NOMO-1 treated with DMSO at 0.1 percent for 48 hours (cell line): Measurements from ENCODE around the gene SERHL2.
A peak's percentile ranks its signal among the peaks of the same experiment; 100 is the strongest.
"Not testable (repeated sequence)": the region's sequence is repeated elsewhere in the genome, so short reads cannot be mapped to it uniquely, and the experiment has no call there.

Experiments
- DNase-seq: peaks from one replicate; lab custom pipeline; 2025; ENCODE audit not compliant: unreplicated experiment; lab: John Stamatoyannopoulos, UW

SERHL2 gene, protein sequence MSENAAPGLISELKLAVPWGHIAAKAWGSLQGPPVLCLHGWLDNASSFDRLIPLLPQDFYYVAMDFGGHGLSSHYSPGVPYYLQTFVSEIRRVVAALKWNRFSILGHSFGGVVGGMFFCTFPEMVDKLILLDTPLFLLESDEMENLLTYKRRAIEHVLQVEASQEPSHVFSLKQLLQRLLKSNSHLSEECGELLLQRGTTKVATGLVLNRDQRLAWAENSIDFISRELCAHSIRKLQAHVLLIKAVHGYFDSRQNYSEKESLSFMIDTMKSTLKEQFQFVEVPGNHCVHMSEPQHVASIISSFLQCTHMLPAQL

DNA sequence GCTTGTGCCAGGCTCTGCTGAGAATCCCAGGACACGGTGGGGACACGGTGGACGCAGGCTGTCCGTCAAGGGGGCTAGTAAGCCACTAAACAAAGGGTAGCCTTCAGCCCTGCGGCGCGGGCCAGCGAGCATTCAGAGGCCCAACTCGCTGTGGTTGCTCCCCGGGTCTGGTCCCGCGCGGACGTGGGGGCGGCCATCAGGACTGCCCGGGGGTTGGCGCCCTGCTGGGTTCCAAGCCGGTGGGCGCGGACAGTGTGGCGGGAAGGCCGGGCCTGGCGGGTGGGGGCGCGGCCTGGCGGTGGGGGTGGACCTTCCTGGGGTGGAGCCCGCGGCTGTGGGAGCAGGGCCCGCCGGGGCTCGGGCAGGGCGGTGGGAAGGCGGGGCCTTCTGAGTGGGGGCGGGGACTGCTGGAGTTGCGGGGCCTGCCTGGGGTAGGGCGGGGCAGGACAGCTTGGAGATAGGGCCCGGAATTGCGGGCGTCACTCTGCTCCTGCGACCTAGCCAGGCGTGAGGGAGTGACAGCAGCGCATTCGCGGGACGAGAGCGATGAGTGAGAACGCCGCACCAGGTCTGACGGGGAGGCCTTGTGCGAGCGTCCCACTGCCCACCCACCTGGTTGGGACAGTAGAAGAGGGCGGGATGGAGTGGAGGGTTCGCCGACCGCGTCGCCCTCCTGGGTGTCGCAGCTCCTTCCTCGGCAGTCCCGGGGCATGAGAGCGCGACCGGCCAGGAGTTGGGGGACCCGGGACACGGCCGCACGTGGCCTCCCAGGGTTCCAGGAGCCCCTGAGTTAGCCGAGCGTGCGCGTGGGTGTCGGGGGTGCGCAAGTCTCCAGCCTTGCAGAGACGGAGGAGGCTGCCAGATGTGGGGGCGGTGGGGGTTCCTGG, at the start of gene SERHL2:
SERHL2 (plus strand) TSS at position 482 of the 887 bp plus-strand sequence; CDS start at position 547, 65 bp downstream.
- peak; percentile 73 for DNase-seq

DNA sequence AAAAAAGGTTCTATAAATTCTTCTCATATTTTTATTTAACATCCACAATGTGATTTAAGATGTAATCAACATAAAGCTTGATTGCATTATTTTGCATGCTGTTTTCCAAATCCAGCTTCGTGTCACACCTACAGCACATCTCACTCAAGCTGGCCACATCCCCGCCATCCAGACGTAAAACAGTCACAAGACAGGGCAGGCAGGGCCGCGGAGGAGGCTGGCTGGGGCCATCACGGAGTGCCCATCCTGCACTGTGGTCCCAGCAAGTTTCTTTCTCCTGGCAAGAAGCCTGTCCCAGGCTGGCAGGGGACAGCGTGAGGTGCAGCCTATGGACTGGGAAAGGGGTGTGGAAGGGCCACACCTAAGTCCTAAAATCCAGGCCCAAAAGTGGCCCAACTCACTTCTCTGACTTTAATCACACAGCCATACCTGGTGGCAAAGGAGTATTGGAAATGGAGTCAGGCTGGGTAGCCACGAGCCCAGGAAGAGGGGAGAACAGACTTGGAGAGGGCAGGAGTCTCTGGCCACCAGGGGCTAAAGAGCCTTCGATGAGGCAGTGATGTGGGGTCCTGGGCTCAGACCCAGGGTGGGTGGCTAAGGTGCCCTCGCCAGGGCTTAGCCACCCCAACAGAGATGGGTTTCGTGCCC, 45.3 kb upstream of the SERHL2 start:
- DNase-seq, result not testable (repeated sequence)

- not testable (repeated sequence) for DNase-seq
Measured at GRCh38 chr22:42508975-42509364, 44.8 kb upstream of the SERHL2 start.

- DNase-seq, result no peak
Measured at GRCh38 chr22:42509548-42509947, 44.2 kb upstream of the SERHL2 start.

DNA sequence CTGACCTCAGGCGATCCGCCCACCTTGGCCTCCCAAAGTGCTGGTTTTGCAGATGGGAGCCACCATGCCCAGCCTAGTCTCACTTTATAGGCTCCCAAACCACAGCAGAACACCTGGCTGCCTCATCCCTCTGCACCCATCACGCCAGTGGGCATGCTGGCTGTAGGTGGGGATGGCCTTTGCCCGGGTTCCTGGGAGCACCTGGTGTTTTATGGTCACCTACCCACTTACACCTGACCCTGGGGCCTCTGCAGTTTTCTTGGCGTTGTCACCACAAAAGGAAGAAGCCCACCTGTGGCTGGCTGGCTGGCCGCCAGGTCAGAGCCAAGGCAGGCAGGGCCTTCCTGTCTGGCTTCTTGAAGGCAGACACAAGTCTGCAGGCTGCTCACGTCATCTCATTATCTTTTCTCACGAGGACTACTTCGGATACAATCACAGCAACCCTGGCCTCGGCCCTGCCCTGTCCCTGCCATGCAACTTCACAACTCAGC, 42.3 kb upstream of the SERHL2 start:
- no peak for DNase-seq

DNA sequence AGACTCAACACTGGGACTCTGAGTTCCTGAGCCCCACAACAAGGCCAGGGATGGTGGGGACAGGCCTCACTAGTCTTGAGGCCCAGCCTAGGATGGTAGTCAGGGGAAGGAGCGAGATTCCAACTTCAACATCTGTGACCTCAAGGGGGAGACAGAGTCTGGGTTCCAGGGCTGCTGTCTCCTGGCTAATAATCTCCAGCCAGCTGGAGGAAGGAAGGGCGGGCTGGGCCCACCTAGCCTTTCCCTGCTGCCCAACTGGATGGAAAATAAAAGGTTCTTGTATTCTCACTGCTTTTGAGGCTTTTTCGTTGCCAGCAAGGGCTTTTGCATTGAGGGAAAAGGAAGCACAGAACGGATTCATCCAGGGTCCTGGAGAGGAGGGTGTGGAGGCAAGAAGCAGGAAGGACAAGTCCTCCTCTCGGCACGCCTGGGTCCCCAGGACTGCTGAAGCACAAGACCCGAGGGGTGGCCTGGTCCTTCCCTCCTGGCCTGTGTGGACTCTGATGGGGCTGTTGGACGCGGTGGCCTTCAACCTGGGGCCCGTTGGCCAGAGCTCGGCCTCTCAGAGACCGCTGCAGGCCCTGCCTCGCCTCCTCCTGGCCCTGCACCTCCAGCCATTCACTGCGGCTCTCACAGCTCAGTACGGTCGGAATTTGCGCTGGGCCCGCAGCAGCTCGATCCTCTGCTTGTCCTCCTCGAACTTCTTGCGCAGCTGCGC, 41.3 kb upstream of the SERHL2 start:
- DNase-seq, result not testable (repeated sequence)

- DNase-seq, result not testable (repeated sequence)
Measured at GRCh38 chr22:42514331-42514730, 39.4 kb upstream of the SERHL2 start.

DNA sequence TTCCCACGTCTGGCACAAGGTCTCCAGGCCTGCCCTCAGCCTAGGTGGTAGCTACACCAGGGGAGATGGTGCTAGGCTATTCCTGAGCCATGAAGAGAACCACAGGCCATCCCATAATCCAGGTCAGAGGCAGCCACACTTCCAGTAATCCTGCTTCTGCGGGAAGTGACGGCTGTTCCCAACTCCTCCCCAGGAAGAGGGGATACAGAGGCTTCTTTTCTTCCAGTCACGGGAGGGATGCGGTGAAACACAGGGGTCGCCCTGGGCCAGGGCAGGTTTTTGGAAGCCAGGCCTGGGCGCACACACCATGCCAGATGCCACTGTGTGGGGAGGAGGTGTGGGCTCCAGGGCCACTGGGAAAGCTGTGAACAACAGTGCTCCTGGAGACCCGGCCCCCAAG, 38.5 kb upstream of the SERHL2 start:
- DNase-seq, result not testable (repeated sequence)

DNA sequence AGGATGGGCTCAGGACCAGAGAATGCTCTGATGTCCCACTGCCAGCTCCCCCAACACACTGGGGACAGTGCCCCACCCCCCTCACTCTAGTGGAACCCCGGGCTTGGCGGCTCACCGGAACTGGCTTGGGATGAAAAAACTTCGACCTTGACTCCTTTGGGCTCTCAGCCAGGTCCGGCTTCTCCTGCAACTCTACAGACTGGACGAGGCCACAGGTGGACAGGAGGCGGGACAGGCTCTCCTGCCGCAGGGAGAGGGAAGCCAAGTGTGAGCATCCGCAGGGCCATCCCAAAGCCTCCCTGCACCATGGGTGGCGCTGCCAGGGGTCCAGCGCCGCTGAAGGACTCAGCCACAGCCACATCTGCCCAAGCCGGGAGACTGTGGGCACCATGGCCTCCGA, 37.9 kb upstream of the SERHL2 start:
- DNase-seq, result no peak

DNA sequence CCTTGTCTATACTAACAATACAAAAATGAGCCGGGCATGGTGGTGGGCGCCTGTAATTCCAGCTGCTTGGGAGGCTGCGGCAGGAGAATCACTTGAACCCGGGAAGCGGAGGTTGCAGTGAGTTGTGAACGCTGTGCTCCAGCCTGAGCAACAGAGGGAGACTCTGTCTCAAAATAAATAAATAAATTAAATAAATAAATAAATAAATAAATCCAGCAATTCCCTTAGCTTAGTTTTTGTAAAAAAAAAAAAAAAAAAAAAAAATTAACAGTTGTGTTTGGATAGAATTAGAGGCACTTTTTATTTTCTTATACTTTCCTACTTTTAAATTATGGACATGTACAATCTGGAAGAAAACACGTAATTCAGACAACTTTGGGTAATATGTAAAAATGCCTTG, 36.7 kb upstream of the SERHL2 start:
- not testable (repeated sequence) for DNase-seq

DNA sequence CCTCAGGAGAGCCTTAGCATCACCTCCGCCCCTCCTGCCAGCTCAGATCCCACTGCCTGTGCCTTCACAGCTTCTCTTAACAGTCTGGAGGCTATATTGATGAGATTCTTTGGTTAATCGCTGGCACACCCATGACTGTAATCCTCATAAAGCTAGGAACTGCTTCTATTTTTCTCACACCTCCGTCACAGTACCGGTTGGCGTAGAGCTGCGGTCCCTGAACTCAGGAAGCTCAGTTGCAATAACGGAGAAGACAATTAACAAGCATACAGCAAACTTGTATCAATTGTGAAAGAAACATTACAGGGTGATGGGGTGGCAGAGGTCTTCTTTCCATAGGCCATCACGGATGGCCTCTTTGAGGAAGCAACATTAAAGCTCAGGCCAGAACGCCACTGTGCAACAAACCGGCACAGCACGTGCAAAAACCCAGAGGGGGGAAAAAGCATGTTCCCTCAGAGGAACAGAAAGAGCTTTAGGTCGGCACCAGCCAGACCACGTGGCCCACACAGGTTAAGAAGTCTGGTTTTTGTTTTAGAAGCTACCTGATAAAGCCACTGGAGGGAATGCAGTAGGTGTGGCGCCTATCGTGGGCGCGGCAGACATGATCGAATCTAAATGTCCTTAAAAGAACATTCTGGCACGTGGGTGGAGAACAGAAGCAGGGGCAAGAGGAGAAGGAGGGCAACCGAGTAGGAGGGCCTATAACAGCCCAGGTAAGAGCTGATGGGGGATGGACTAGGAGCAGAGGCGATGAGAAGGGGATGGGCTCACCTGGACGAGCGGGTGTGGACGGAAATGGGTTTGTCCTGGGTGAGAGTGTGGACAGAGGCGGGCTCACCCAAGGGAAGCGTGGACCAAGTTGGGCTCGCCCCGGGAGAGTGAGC, 34.9 kb upstream of the SERHL2 start:
- peak; percentile 11 for DNase-seq

DNA sequence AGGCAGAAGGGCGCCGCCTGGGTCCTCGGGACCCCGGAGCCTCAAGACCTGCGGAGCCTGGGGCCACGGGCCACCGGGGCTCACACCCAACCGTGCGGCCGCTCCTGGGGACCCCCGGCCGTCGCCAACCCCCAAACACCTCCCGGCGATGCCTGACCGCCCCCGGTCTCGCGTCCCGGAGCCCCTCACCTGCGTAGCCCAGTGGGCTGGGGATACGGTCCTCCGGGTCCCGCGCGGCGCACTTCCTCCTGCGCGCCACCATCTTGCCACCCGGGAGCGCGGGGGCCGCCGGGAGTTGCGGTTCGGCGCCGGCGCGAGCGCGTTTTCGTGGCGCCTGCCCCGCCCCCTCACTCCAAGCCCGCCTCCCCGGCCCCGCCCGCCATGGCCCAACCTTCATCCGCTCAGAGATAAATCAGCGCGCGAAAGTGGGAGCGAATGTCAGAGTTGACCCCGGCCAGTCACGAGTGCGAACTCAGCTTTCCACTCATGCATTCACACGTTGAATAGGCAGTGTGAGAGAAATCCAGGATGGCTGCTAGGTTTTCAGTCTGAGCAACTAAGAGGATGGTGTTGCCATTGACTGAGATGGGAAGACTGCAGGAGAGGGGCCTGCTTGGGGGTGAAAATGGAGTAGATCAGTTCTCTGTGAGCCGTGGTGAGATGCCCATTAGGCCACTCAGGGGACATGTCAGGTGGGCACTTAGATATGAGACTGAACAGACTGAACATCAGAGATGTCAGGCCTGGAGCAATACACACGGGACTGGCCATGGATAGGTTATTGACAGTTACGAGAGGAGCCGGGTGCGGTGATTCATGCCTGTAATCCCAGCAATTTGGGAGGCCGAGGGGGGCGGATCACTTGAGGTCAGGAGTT, 34.0 kb upstream of the SERHL2 start, which contains the start of gene RRP7A:
RRP7A (minus strand) TSS at position 272 of the 877 bp plus-strand sequence; CDS start at position 262, 10 bp downstream.
- DNase-seq, result peak; percentile 63

DNA sequence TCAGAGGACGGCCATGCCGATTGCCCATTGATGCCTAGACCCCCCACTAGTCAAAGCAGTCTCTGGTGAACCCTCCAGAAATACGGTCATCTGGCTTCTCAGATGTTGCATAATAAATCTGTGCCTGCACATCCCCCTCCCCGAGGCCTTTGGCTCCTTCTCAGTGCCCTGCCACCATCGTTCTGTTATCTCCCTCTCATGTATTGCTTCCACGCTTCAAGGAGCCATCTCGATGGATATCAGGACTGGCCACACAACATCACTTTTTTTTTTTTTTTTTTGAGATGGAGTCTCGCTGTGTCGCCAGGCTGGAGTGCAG, 32.6 kb upstream of the SERHL2 start:
- no peak for DNase-seq

GRCh38 chr22:42522546-42522945, 31.2 kb upstream of the SERHL2 start:
- DNase-seq, result no peak

- no peak for DNase-seq
Measured at GRCh38 chr22:42528591-42529307, 25.0 kb upstream of the SERHL2 start.

DNA sequence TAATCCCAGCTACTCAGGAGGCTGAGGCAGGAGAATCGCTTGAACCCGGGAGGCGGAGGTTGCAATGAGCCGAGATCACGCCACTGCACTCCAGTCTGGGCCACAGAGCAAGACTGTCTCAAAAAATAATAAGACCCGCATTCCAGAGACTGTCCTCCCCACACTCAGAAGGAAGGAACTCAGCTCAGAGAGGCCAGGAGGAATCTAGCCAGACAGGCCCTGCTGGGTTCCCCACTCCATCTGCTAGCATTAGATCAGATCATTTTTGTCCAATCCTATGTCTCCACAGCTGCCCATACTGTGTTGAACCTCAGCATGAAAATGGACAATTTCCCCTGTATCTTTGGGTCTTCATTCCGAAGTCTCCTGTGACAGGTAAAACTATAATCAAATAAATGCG, 24.3 kb upstream of the SERHL2 start:
- not testable (repeated sequence) for DNase-seq

DNA sequence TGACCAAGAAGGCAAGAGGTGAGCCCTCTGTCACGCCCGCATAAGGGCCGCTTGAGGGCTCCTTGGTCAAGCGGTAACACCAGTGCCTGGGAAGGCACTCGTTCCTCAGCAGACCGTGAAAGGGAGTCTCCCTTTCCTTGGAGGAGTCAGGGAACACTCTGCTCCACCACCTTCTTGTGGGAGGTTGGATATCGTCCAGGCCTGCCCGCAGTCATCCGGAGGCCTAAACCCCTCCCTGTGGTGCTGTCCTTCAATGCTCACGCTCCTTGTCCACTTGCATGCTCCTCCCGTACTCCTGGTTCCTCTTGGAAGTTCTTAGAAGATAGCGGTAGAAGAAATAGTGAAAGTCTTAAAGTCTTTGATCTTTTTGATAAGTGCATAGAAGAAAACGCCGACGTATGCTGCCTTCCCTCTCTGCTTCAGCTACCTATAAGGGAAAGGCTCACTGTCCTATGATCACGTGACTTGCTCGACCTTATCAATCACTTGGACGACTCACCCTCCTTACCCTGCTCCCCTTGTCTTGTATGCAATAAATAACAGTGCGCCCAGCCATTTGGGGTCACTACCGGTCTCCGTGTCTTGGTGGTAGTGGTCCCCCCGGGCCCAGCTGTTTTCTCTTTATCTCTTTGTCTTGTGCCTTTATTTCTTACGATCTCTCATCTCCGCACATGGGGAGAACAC, 22.2 kb upstream of the SERHL2 start:
- DNase-seq, result not testable (repeated sequence)

DNA sequence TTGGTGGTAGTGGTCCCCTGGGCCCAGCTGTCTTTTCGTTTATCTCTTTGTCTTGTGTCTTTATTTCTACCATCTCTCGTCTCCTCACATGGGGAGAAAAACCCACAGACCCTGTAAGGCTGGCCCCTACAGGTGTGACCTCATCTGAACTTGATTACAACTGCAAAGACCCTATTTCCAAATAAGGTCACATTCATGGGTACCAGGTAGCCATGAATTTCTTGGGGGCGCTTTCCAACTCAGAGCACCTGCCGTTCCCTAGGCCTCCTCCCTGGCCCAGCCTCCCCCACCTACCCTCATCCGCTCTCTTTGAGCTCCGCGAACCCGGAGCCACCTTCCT, 20.1 kb upstream of the SERHL2 start:
- DNase-seq, result no peak
